Hepatocyte (in vitro differentiated cells): ENCODE results near the gene IL17REL. TPM values are rescaled to one million over a fixed set of nuclear protein-coding genes. Genes with fewer than 3 reads are reported as not detected.
A peak's percentile ranks its signal among the peaks of the same experiment; 100 is the strongest.

Source experiments
- DNase-seq: peaks from one replicate; pipeline ENCODE4 v3.0.0-alpha.2; 2016; ENCODE audit warnings: low spot score
- H2AFZ ChIP-seq: fragments of 200-600 bp; sonication (generic); 2 replicates; pipeline ENCODE4 v1.6.0; 2016; ENCODE audit warnings: antibody characterized with exemption, mild to moderate bottlenecking
- H3K27ac ChIP-seq: fragments of 200-600 bp; sonication (generic); 2 replicates; pipeline ENCODE4 v1.5.1; 2016; ENCODE audit warnings: mild to moderate bottlenecking
- H3K27me3 ChIP-seq: fragments of 200-600 bp; sonication (generic); 2 replicates; pipeline ENCODE4 v1.6.1; 2016
- H3K36me3 ChIP-seq: fragments of 200-600 bp; sonication (generic); replicated peaks from 2 replicates; pipeline ENCODE4 v1.5.1; 2016; ENCODE audit warnings: low read depth; ENCODE audit not compliant: insufficient read depth
- H3K4me1 ChIP-seq: fragments of 200-600 bp; sonication (generic); 2 replicates; pipeline ENCODE4 v1.5.1; 2016; ENCODE audit warnings: mild to moderate bottlenecking, moderate library complexity; ENCODE audit not compliant: insufficient read depth
- H3K4me2 ChIP-seq: fragments of 200-600 bp; sonication (generic); 2 replicates; pipeline ENCODE4 v1.6.0; 2016
- H3K4me3 ChIP-seq: fragments of 200-600 bp; sonication (generic); 2 replicates; pipeline ENCODE4 v1.5.1; 2016; ENCODE audit warnings: mild to moderate bottlenecking
- H3K79me2 ChIP-seq: fragments of 200-600 bp; sonication (generic); 2 replicates; pipeline ENCODE4 v1.6.0; 2017; ENCODE audit warnings: mild to moderate bottlenecking
- H3K9me2 ChIP-seq: fragments of 200-600 bp; sonication (generic); replicated peaks from 2 replicates; pipeline ENCODE4 v1.6.0; 2017; ENCODE audit warnings: mild to moderate bottlenecking; ENCODE audit not compliant: insufficient read depth
- H3K9me3 ChIP-seq: fragments of 200-600 bp; sonication (generic); 2 replicates; pipeline ENCODE4 v1.5.1; 2016; ENCODE audit warnings: low read depth, mild to moderate bottlenecking
- H4K20me1 ChIP-seq: fragments of 200-600 bp; sonication (generic); 2 replicates; pipeline ENCODE4 v1.6.0; 2016; ENCODE audit warnings: mild to moderate bottlenecking; ENCODE audit not compliant: insufficient read depth, poor library complexity, severe bottlenecking
- EZH2 ChIP-seq: fragments of 200-600 bp; sonication (generic); IDR thresholded peaks from 2 replicates; pipeline ENCODE4 v1.6.1; 2016; ENCODE audit warnings: antibody characterized with exemption, mild to moderate bottlenecking, borderline replicate concordance
- EZH2phosphoT487 ChIP-seq: fragments of 200-600 bp; sonication (generic); IDR thresholded peaks from one replicate; pipeline ENCODE4 v1.6.1; 2018; ENCODE audit warnings: antibody characterized with exemption, mild to moderate bottlenecking, low read depth, moderate library complexity; ENCODE audit not compliant: unreplicated experiment, severe bottlenecking
- WGBS: methylation state at CpG from one replicate; pipeline ENCODE4 v1.1.6; 2016; ENCODE audit warnings: low lambda C conversion rate; ENCODE audit errors: missing lambda C conversion rate; 5-methylcytosine and 5-hydroxymethylcytosine counted together
- polyA plus RNA-seq: library from polyadenylated mRNA; unstranded; fragments of >200 nt; fragmentation: Nextera tagmentation; extraction: Ambion mirVana; gene quantifications from 2 replicates; pipeline ENCODE4 v1.2.1, GENCODE V29; 2016
- total RNA-seq: library from RNA; depleted of rRNA; stranded (reverse); fragments of >200 nt; gene quantifications from 2 replicates; pipeline ENCODE4 v1.2.3, GENCODE V29; 2014
- TF ChIP-seq, protein P1 (sequence below): fragments of 200-600 bp; sonication (generic); IDR thresholded peaks from 2 replicates; pipeline ENCODE4 v1.5.1; 2016; ENCODE audit warnings: antibody characterized with exemption, mild to moderate bottlenecking; ENCODE audit not compliant: poor library complexity

Gene IL17REL
- total and polyA plus RNA-seq, 2 experiments from 2014 or later, result not detected

DNA sequence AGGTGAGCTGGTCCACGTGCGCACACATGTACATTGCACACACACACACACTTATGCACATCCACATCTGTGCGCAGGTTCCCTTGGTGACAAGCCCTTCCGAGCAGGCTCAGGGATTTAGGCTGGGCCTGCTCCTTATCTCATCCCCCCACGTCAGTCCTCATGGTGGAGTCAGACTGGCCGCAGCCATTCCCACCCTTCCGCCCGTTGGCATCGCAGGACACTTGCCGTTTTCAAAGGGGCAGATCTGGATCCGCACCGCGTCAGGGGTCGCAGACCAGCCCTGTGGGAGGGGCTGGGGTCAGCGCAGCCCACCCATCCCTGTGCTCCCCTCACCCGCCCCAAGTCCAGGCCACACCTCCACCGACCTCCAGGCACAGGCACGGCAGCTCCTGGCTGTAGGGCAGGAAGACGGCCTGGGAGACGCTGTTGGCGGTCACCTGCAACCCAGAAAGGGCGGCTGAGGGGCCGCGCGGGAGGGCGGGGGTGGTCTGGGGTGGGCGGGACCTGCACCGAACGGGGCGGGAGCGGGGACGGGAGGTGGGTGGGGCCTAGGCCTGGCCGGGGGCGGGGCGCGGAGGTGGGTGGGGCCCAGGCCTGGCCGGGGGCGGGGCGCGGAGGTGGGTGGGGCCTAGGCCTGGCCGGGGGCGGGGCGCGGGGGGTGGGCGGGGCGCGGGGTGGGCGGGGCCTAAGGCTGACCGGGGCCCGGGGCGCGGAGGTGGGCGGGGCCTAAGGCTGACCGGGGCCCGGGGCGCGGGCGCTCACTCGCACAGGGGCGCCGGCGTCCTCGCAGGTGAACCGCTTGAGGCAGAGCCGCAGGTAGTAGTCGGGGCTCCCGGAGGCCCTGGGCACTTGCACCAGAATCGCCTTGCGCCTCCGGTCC is 13.3 kb downstream of the IL17REL start:
- Histone ChIP-seq H3K9me3 (no peaks in the 10 kb centered on the region), H3K4me1 (peaks cover 2% of the 10 kb centered on the region), H3K4me2 (peak overlapping the region; percentile 77), H3K9me2 (no peaks in the 10 kb centered on the region), H2AFZ (no peak overlapping the region), H3K27me3 (peaks cover 6% of the 10 kb centered on the region), H3K4me3 (no peak overlapping the region), H3K27ac (no peak overlapping the region), H4K20me1 (no peaks in the 10 kb centered on the region), H3K79me2 (no peaks in the 10 kb centered on the region), H3K36me3 (no peaks in the 10 kb centered on the region)
- 23% methylated on average over 20 of the region's 70 CpGs for WGBS
- TF ChIP-seq EZH2, result no peak
- TF ChIP-seq EZH2phosphoT487, result no peak
- TF ChIP-seq, protein P1, sequence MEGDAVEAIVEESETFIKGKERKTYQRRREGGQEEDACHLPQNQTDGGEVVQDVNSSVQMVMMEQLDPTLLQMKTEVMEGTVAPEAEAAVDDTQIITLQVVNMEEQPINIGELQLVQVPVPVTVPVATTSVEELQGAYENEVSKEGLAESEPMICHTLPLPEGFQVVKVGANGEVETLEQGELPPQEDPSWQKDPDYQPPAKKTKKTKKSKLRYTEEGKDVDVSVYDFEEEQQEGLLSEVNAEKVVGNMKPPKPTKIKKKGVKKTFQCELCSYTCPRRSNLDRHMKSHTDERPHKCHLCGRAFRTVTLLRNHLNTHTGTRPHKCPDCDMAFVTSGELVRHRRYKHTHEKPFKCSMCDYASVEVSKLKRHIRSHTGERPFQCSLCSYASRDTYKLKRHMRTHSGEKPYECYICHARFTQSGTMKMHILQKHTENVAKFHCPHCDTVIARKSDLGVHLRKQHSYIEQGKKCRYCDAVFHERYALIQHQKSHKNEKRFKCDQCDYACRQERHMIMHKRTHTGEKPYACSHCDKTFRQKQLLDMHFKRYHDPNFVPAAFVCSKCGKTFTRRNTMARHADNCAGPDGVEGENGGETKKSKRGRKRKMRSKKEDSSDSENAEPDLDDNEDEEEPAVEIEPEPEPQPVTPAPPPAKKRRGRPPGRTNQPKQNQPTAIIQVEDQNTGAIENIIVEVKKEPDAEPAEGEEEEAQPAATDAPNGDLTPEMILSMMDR, result no peak
- DNase-seq, result peak; percentile 47

DNA sequence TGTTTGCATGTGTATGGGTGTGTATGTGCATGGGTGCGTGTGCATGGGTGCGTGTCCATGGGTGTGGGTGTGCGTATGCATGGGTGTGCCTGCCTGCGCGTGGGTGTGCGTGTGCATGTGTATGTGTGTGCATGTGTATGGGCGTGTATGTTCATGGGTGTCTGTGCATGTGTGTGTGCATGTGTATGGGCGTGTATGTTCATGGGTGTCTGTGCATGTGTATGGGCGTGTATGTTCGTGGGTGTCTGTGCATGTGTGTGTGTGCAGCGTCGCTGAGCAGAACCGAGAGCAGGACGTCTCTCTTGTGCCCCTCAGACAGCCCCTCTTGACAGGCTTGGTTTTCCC is 13.9 kb downstream of the IL17REL start:
- Histone ChIP-seq H2AFZ (no peak overlapping the region), H4K20me1 (no peaks in the 10 kb centered on the region), H3K9me2 (no peaks in the 10 kb centered on the region), H3K4me1 (peaks cover 2% of the 10 kb centered on the region), H3K79me2 (no peaks in the 10 kb centered on the region), H3K36me3 (no peaks in the 10 kb centered on the region), H3K27me3 (peaks cover 6% of the 10 kb centered on the region), H3K9me3 (no peaks in the 10 kb centered on the region), H3K27ac (no peak overlapping the region), H3K4me2 (no peak overlapping the region), H3K4me3 (no peak overlapping the region)
- no peak for TF ChIP-seq EZH2
- TF ChIP-seq, protein P1, result no peak
- no peak for TF ChIP-seq EZH2phosphoT487
- WGBS, result 97% methylated on average over 14 of the region's 14 CpGs
- no peak for DNase-seq

DNA sequence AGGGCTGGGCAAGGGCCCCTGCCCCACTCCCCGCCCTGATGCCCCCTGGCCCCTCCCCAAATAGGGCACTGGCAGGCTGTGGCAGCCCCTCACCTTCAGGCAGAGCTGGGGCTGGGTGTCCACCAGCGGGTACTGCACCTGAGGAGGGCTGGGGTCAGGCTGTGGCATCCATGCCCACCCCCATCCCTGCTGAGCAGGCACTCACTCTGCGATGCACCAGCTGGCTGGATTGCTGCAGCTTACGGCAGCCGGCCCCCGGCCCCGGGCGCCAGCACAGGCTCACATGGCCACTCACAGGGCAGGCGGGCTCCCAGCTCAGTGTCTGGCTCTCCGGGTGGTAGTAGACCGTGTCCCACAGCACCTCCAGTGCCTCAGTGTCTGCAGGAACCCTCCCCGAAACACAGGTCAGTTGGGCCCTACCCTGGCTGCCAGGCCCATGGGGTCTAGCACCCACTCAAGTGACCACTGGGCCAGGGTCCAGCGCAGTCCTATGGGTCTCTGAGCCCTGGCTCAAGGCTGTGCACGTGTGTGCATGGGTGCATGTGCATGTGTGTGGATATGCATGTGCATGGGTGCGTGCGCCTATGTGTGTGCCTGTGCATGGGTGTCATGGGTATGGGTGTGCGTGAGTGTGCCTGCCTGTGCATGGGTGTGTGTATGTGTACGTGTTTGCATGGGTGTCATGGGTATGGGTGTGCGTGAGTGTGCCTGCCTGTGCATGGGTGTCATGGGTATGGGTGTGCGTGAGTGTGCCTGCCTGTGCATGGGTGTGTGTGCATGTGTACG is 14.4 kb downstream of the IL17REL start:
- peaks cover 6% of the 10 kb centered on the region for H3K27me3 ChIP-seq
- no peak for TF ChIP-seq EZH2
- TF ChIP-seq, protein P1, result no peak
- TF ChIP-seq EZH2phosphoT487, result no peak
- H2AFZ ChIP-seq, result no peak overlapping the region
- no peaks in the 10 kb centered on the region for H3K79me2 ChIP-seq
- H4K20me1 ChIP-seq, result no peaks in the 10 kb centered on the region
- no peaks in the 10 kb centered on the region for H3K9me2 ChIP-seq
- H3K4me3 ChIP-seq, result no peak overlapping the region
- H3K4me1 ChIP-seq, result peaks cover 2% of the 10 kb centered on the region
- no peak overlapping the region for H3K27ac ChIP-seq
- H3K4me2 ChIP-seq, result no peak overlapping the region
- WGBS, result 95% methylated on average over 20 of the region's 21 CpGs
- no peak for DNase-seq
- no peaks in the 10 kb centered on the region for H3K9me3 ChIP-seq
- no peaks in the 10 kb centered on the region for H3K36me3 ChIP-seq
